IMR-90 (cell line): ENCODE measurements around the gene PRKAR1B. TPM values are rescaled to one million over a fixed set of nuclear protein-coding genes. Genes with fewer than 3 reads are reported as not detected.

Experiments used
- ATAC-seq: fragments of 200-7000 bp; cut with Tn5 transposase; 2 replicates; pipeline ENCODE4 v1.9.1; 2020; ENCODE audit warnings: low read depth, mild to moderate bottlenecking, moderate library complexity
- BruUV-seq: library from RNA; stranded (reverse); fragments of 400-500 nt; replicated peaks from 2 replicates; lab custom pipeline; 2021; lab: Mats Ljungman, UMichigan
- CTCF ChIA-PET: fragments of 300-600 bp; formaldehyde crosslinking; extraction: SDS; loops from one replicate; lab custom pipeline; 2021; ENCODE audit warnings: antibody characterized with exemption; lab: Yijun Ruan, JAX
- POLR2A ChIA-PET: fragments of 300-600 bp; sonication (Branson Sonifier 250); formaldehyde crosslinking; loops from one replicate; lab custom pipeline; 2022; ENCODE audit warnings: antibody characterized with exemption; ENCODE audit not compliant: unreplicated experiment; lab: Charles Lee
- DNase-seq: peaks from one replicate; pipeline ENCODE4 v3.0.0; 2013
- H2AFZ ChIP-seq: replicated peaks from 2 replicates; pipeline ENCODE3; 2013; ENCODE audit warnings: low read length, mild to moderate bottlenecking; ENCODE audit not compliant: poor library complexity
- H2AK5ac ChIP-seq: 2 replicates; pipeline ENCODE4 v1.6.1; 2013; ENCODE audit warnings: low read depth, low read length, inconsistent platforms
- H2AK9ac ChIP-seq: replicated peaks from 2 replicates; pipeline ENCODE3; 2013; ENCODE audit warnings: mild to moderate bottlenecking, low read depth, low read length, moderate library complexity; ENCODE audit not compliant: poor library complexity
- H2BK120ac ChIP-seq: 2 replicates; pipeline ENCODE4 v1.6.1; 2013; ENCODE audit warnings: low read depth, low read length, inconsistent platforms
- H2BK15ac ChIP-seq: 3 replicates; pipeline ENCODE4 v1.6.1; 2013; ENCODE audit warnings: low read depth, low read length, inconsistent platforms
- H2BK20ac ChIP-seq: 2 replicates; pipeline ENCODE4 v1.6.1; 2013; ENCODE audit warnings: low read depth, mild to moderate bottlenecking, inconsistent platforms, low read length, moderate library complexity
- H2BK5ac ChIP-seq: 2 replicates; pipeline ENCODE4 v1.6.1; 2013; ENCODE audit warnings: mild to moderate bottlenecking, low read depth, low read length, inconsistent platforms; ENCODE audit not compliant: poor library complexity, severe bottlenecking
- H3K14ac ChIP-seq: replicated peaks from 2 replicates; pipeline ENCODE4 v1.6.1; 2013; ENCODE audit warnings: low read depth, low read length, inconsistent platforms
- H3K18ac ChIP-seq: 2 replicates; pipeline ENCODE4 v1.6.1; 2013; ENCODE audit warnings: low read depth, low read length, control low read depth
- H3K23ac ChIP-seq: 2 replicates; pipeline ENCODE4 v1.6.1; 2013; ENCODE audit warnings: low read depth, low read length, inconsistent platforms
- H3K27ac ChIP-seq: 2 replicates; pipeline ENCODE4 v1.5.1; 2013; ENCODE audit warnings: mild to moderate bottlenecking, control low read depth, low read length; ENCODE audit not compliant: insufficient read depth
- H3K27me3 ChIP-seq: 2 replicates; pipeline ENCODE4 v1.6.1; 2013; ENCODE audit warnings: low read length; ENCODE audit not compliant: control insufficient read depth, insufficient read depth
- H3K36me3 ChIP-seq: 2 replicates; pipeline ENCODE4 v1.6.1; 2013; ENCODE audit warnings: low read length, mixed read lengths; ENCODE audit not compliant: control insufficient read depth, insufficient read depth
- H3K4ac ChIP-seq: 2 replicates; pipeline ENCODE4 v1.6.1; 2013; ENCODE audit warnings: low read depth, low read length, inconsistent platforms
- H3K4me1 ChIP-seq: 2 replicates; pipeline ENCODE4 v1.6.1; 2013; ENCODE audit warnings: low read length, mixed read lengths; ENCODE audit not compliant: control insufficient read depth, insufficient read depth
- H3K4me2 ChIP-seq: 2 replicates; pipeline ENCODE4 v1.6.1; 2013; ENCODE audit warnings: low read depth, mild to moderate bottlenecking, control low read depth, low read length, moderate library complexity
- H3K4me3 ChIP-seq: 2 replicates; pipeline ENCODE4 v1.5.1; 2013; ENCODE audit warnings: low read depth, mild to moderate bottlenecking, control low read depth, low read length, moderate library complexity; ENCODE audit not compliant: insufficient read depth
- H3K56ac ChIP-seq: 2 replicates; pipeline ENCODE4 v1.6.1; 2013; ENCODE audit warnings: low read length, inconsistent platforms; ENCODE audit not compliant: insufficient read depth; ENCODE audit errors: extremely low read depth
- H3K79me1 ChIP-seq, 2 experiments: 2 replicates each; pipeline ENCODE4 v1.6.1; 2013; ENCODE audit warnings: low read length in 2 of 2, inconsistent platforms in 1 of 2, low read depth in 1 of 2
- H3K9ac ChIP-seq: 2 replicates; pipeline ENCODE4 v1.6.1; 2013; ENCODE audit warnings: low read depth, low read length, control low read depth
- H3K9me1 ChIP-seq: 2 replicates; pipeline ENCODE4 v1.6.1; 2013; ENCODE audit warnings: low read length, inconsistent platforms; ENCODE audit not compliant: insufficient read depth
- H3K9me3 ChIP-seq: 2 replicates; pipeline ENCODE4 v1.6.1; 2013; ENCODE audit warnings: low read length; ENCODE audit not compliant: control insufficient read depth, insufficient read depth
- H4K20me1 ChIP-seq: 2 replicates; pipeline ENCODE4 v1.6.1; 2013; ENCODE audit warnings: low read length, inconsistent platforms; ENCODE audit not compliant: insufficient read depth
- H4K5ac ChIP-seq: 2 replicates; pipeline ENCODE4 v1.6.1; 2013; ENCODE audit warnings: mild to moderate bottlenecking, low read depth, low read length, control low read depth
- H4K8ac ChIP-seq, 2 experiments: 2 replicates each; pipeline ENCODE4 v1.6.1; 2013; ENCODE audit warnings: low read depth in 2 of 2, low read length in 2 of 2, control low read depth in 1 of 2, inconsistent platforms in 1 of 2
- H4K91ac ChIP-seq: 2 replicates; pipeline ENCODE4 v1.6.1; 2013; ENCODE audit warnings: low read depth, low read length, inconsistent platforms; ENCODE audit not compliant: insufficient read depth
- BHLHE40 ChIP-seq: fragments of 150-350 bp; IDR thresholded peaks from 2 replicates; pipeline ENCODE4 v1.6.1; 2016; ENCODE audit warnings: mild to moderate bottlenecking, low read depth, low read length
- CHD1 ChIP-seq: IDR thresholded peaks from 2 replicates; pipeline ENCODE4 v1.6.1; 2012; ENCODE audit warnings: low read depth, low read length, improper control_type of control experiment
- CTCF ChIP-seq: conservative IDR thresholded peaks from 2 replicates; pipeline ENCODE4 v1.5.1; 2012; ENCODE audit warnings: mild to moderate bottlenecking, low read depth, low read length, improper control_type of control experiment
- ELK1 ChIP-seq: fragments of 150-350 bp; IDR thresholded peaks from 2 replicates; pipeline ENCODE4 v1.6.1; 2016; ENCODE audit warnings: low read depth, mild to moderate bottlenecking, low read length, moderate library complexity, borderline replicate concordance
- FOS ChIP-seq: fragments of 150-350 bp; IDR thresholded peaks from 2 replicates; pipeline ENCODE4 v1.6.1; 2016; ENCODE audit warnings: low read depth, low read length
- MAFK ChIP-seq: IDR thresholded peaks from 2 replicates; pipeline ENCODE4 v1.6.1; 2012; ENCODE audit warnings: low read depth, low read length, improper control_type of control experiment
- MAZ ChIP-seq: IDR thresholded peaks from 2 replicates; pipeline ENCODE4 v1.6.1; 2012; ENCODE audit warnings: low read depth, mild to moderate bottlenecking, low read length, improper control_type of control experiment, moderate library complexity, borderline replicate concordance
- MXI1 ChIP-seq: IDR thresholded peaks from 2 replicates; pipeline ENCODE4 v1.6.1; 2012; ENCODE audit warnings: low read depth, mild to moderate bottlenecking, low read length, moderate library complexity, borderline replicate concordance
- NFE2L2 ChIP-seq: fragments of 150-350 bp; IDR thresholded peaks from 2 replicates; pipeline ENCODE4 v1.6.1; 2016; ENCODE audit warnings: low read depth, mild to moderate bottlenecking, low read length
- POLR2A ChIP-seq: IDR thresholded peaks from 2 replicates; pipeline ENCODE4 v1.6.1; 2012; ENCODE audit warnings: mild to moderate bottlenecking, low read depth, low read length
- RCOR1 ChIP-seq: IDR thresholded peaks from 2 replicates; pipeline ENCODE4 v1.6.1; 2012; ENCODE audit warnings: mild to moderate bottlenecking, low read length, improper control_type of control experiment; ENCODE audit not compliant: insufficient replicate concordance
- RFX5 ChIP-seq: IDR thresholded peaks from 2 replicates; pipeline ENCODE4 v1.8.0; 2012; ENCODE audit warnings: low read depth, mild to moderate bottlenecking, low read length, moderate library complexity
- WGBS, 2 experiments: methylation state at CpG; one replicate each; pipeline versions ENCODE4 v1.1.5 to v1.1.7; 2013; ENCODE audit warnings: missing lambda C conversion rate in 2 of 2; ENCODE audit not compliant: insufficient read length in 1 of 2; ENCODE audit errors: extremely low coverage in 2 of 2; 5-methylcytosine and 5-hydroxymethylcytosine counted together
- dilution Hi-C: fragments of 300-500 bp; cut with HindIII; formaldehyde crosslinking; loops from one replicate; pipeline ENCODE4 v1.14.3; 2018; ENCODE audit warnings: low sequenced_read_pairs; ENCODE audit not compliant: unreplicated experiment
- in situ Hi-C: fragments of 300-500 bp; cut with MboI; formaldehyde crosslinking; loops from 3 replicates; pipeline ENCODE4 v1.14.3; 2019; ENCODE audit warnings: low sequenced_read_pairs, inconsistent platforms, mixed read lengths
- intact Hi-C: fragments of 100-400 bp; cut with micrococcal nuclease; formaldehyde crosslinking; loops from 2 replicates; pipeline ENCODE4 v1.10.0; 2022
- polyA plus RNA-seq, 3 experiments: library from polyadenylated mRNA; depleted of rRNA; stranded (reverse); fragments of >200 nt; gene quantifications; 2 replicates each; pipeline ENCODE4 v1.2.3, GENCODE V29; 2012; ENCODE audit warnings: low replicate concordance in 1 of 3
- total RNA-seq: library from RNA; depleted of rRNA; stranded (reverse); fragments of >200 nt; gene quantifications from 2 replicates; pipeline ENCODE4 v1.2.3, GENCODE V29; 2012

PRKAR1B gene
- total and polyA plus RNA-seq, 2 of the 4 experiments (the other 2 are of a cell fraction): 15.2 to 20.2 TPM

GRCh38 chr7:513521-514166, 213.4 kb downstream of the PRKAR1B start:
- no peaks in the 10 kb centered on the region; the same call in 1 of the 2 replicates for H4K20me1 ChIP-seq
- intact Hi-C loops: loop anchor here (10.0 kb wide), 1 partner anchor 361 kb away; the partner anchor contains the start of gene GET4
- peak overlapping the region; percentile 71 for H2BK5ac ChIP-seq

More at GRCh38 chr7:513521-514166, 213.4 kb downstream of the PRKAR1B start:
- dilution Hi-C loops: no loop called here
- peaks cover 6% of the 10 kb centered on the region; the same call in 1 of the 2 replicates for H3K9me1 ChIP-seq
- no TSS peak for BruUV-seq
- peak overlapping the region; percentile 27 for H2BK20ac ChIP-seq
- no peak overlapping the region for H3K56ac ChIP-seq
- 0 out of 2 replicates have a peak overlapping the region, but pooled peaks have one; percentile 21 for H3K23ac ChIP-seq
- peak overlapping the region; percentile 63; the same call in 1 of the 3 replicates for H2BK15ac ChIP-seq
- no peak overlapping the region for H3K4me3 ChIP-seq
- no peak overlapping the region for H3K4me2 ChIP-seq
- no peak overlapping the region for H3K27ac ChIP-seq
- peak overlapping the region; percentile 50 for H2AFZ ChIP-seq
- peak overlapping the region; percentile 69; the same call in 1 of the 2 replicates for H4K5ac ChIP-seq
- ChIA-PET POLR2A (no interaction called here), CTCF (no interaction called here)
- peak overlapping the region; percentile 34 for H3K14ac ChIP-seq
- H4K91ac ChIP-seq: peak overlapping the region; percentile 70
- ATAC-seq: no peak
- H3K9ac ChIP-seq: no peak overlapping the region
- H2AK9ac ChIP-seq: peak overlapping the region; percentile 91
- 77% methylated on average over 10 of the region's 20 CpGs; no CpG with 5 or more reads in 1 of the 2 experiments for WGBS, 2 experiments
- no peak for TF ChIP-seq CHD1
- no peak for TF ChIP-seq ELK1
- no peak for TF ChIP-seq MAFK
- no peak for TF ChIP-seq POLR2A
- TF ChIP-seq RCOR1: no peak
- no peak for TF ChIP-seq CTCF
- TF ChIP-seq NFE2L2: no peak
- TF ChIP-seq FOS: no peak
- no peak for TF ChIP-seq RFX5
- no peak for TF ChIP-seq MXI1
- TF ChIP-seq BHLHE40: no peak
- TF ChIP-seq MAZ: no peak
- in situ Hi-C loops: no loop called here
- peaks cover 4% of the 10 kb centered on the region for H3K4me1 ChIP-seq
- H3K18ac ChIP-seq: no peak overlapping the region
- H3K79me1 ChIP-seq: peaks cover 0 to 32% of the 10 kb centered on the region in 2 experiments; a peak in 3 of 4 replicates
- H2AK5ac ChIP-seq: peak overlapping the region; percentile 74; the same call in 1 of the 2 replicates
- peak overlapping the region; percentile 63 for H2BK120ac ChIP-seq
- peak; percentile 54 for DNase-seq
- peak overlapping the region; percentile 75 for H3K4ac ChIP-seq
- H3K36me3 ChIP-seq: 0 out of 2 replicates have a peak, but pooled peaks cover 4% of the 10 kb centered on the region
- H3K9me3 ChIP-seq: no peaks in the 10 kb centered on the region
- no peaks in the 10 kb centered on the region for H3K27me3 ChIP-seq
- peak overlapping the region; percentile 82 to 87 for H4K8ac ChIP-seq
